Measurements from ENCODE around the gene TM6SF1.

- TF ChIP-seq POLR2AphosphoS5 (IDR thresholded peaks at IDR 0.05) (no peak), EP300 (IDR thresholded peaks at IDR 0.05) (no peak)
- TF ChIP-seq, protein P1, sequence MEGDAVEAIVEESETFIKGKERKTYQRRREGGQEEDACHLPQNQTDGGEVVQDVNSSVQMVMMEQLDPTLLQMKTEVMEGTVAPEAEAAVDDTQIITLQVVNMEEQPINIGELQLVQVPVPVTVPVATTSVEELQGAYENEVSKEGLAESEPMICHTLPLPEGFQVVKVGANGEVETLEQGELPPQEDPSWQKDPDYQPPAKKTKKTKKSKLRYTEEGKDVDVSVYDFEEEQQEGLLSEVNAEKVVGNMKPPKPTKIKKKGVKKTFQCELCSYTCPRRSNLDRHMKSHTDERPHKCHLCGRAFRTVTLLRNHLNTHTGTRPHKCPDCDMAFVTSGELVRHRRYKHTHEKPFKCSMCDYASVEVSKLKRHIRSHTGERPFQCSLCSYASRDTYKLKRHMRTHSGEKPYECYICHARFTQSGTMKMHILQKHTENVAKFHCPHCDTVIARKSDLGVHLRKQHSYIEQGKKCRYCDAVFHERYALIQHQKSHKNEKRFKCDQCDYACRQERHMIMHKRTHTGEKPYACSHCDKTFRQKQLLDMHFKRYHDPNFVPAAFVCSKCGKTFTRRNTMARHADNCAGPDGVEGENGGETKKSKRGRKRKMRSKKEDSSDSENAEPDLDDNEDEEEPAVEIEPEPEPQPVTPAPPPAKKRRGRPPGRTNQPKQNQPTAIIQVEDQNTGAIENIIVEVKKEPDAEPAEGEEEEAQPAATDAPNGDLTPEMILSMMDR (IDR thresholded peaks at IDR 0.05) = no peak
Measured at GRCh38 chr15:83185561-83185960, 78.1 kb downstream of the TM6SF1 start.

Data from upper lobe of left lung (tissue), 4 donors.